NCI-H774 (cell line): ENCODE measurements around the gene ARMC2.
"Not testable (repeated sequence)": the region's sequence is repeated elsewhere in the genome, so short reads cannot be mapped to it uniquely, and the experiment has no call there.

Experiments
- DNase-seq: peaks from one replicate; lab custom pipeline; 2025; lab: John Stamatoyannopoulos, UW

ARMC2 gene

DNA sequence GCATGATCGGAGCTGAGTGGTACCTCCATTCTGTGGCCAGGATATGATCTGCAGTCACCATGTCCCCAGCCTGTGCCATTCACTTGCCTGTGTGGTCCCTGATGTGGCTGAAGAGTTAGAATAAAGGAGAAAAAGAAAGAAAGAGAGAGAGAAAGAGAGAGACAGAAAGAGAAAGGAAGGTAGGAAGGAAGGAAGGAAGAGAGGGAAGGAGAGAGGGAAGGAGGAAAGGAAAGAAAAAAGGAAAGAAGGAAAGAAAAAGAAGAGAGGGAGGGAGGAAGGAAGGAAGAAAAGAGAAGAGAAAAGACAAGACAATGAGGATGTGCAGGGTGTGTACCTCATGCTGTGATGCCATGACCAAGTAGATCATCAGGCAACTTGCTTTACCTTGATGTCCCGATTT lies 22.1 kb downstream of the ARMC2 start:
- no peak for DNase-seq

DNA sequence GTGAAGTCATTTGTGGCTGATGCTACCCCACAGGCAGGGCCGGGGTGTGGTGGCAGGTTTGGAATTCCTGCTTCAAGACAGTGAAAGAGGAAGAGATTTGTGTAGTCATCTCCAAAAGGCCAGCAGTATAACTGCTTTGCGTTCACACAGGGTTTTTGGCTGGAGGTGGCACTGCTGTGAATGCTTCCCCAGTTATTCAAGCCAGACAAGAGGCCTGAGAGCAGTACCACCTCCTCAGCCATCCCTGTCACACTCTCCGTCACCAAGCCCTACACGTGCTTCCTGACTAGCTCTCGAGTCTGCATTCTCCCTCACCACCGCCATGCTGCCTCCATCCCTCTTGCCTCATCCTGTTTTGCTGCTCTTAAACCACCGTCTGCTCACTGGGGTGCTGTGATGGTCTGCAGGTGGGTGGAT lies 23.9 kb downstream of the ARMC2 start:
- DNase-seq, result no peak

DNA sequence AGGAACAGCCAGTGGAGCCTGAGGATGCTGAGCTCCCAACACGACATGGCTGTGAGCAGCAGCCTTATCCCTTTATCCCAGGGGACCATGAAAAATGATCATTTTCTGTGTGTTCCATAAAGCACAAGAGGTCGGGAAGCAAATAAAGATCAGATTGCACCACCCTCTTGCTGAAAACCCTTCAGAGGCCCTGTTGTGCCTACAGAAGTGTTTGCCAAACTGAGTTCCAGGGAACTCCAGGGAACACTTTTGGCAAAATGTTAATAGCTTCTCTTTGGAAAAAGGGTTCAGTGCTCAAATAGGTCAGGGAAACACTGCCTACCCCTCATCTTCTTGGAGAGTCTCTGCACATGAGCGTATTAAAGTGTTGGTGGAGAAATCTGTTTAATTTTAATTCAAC lies 24.4 kb downstream of the ARMC2 start:
- no peak for DNase-seq

DNA sequence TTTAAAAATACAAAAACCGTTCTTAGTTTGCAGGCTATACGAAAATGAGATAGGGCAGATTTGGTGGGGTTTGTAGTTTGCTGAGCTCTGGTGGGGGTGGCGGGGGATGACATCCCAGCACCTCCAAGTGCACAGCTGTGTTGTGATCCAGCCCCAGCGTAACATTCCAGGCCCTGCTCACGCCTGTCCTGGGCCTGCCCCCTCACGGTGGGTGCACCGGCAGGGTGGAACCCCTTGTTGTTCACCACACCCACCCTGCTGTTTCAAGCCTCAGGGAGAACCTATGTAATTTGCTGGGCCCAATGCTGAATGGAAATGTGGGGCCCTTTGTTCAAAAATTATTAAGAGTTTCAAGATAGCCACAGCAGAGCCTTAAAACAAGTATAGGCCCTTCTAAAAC lies 25.0 kb downstream of the ARMC2 start:
- DNase-seq, result no peak

DNA sequence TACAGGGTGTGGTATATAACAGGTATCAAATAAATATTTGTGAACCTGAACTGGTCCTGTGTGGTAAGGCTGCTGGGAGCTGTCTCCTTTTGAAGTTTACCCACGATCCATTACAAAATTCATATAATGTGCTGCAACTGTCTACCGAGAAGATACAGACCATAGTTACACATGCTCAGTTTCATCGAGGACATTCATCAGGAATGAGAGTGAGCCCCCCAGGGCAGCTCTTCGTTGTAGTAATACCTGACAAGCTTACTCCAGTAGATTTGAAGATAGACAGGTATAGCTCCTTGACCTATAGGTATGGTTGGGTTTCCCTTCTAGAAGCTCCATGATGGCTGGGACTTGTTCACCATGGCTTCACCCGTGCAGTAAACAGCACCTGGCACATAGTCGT lies 25.7 kb downstream of the ARMC2 start:
- DNase-seq, result no peak

DNA sequence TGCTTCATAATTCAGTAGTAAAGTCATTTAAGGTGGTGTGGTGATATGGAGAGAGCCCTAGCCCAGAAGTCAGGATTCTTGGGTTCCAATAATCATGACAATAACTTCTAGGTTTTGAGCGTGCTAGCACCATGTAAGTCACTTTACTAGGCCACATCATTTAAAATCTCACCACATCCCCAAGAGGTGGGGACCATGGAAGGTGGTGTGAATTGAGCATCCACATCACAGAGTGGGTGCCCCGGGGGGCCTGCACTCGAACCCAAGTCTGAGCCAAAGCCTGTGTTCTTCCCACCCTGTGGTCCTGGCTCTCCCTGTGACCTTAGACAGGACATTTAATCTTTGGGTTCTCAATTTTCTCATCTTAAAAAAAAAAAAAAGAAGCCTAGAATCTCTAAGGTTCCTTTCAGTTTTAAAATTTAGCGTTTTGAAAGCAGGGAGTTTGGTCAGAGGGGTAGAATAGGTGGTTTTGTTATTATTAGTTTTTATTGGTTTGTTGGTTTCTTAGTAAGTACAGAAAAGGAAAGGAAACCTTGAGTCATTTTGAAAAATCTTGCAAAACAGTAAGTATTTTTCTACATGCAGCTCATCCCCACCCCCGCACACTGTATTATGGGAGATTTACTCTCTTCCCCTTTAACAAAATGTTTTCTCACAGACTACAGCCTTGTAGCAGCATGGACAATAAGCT lies 26.4 kb downstream of the ARMC2 start:
- DNase-seq, result no peak

DNA sequence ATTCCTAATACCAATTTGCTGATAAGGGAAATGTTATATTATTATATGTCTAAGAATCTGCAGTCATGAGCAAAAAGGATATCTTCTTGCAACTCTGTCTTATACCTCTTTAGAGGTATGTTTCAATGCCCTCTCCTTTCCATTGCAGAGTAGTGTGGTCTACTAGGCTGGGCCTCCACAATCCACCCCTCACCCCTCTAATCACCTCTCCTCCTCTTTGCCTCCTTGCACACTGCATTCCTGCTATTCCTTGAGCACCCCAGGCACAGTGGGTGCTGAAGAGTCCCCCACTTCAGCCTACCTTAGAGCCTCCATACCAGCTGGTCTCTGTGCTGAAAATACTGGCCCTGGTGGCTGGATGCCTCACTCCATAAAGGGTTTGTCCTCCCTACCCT lies 26.9 kb downstream of the ARMC2 start:
- DNase-seq, result no peak

DNA sequence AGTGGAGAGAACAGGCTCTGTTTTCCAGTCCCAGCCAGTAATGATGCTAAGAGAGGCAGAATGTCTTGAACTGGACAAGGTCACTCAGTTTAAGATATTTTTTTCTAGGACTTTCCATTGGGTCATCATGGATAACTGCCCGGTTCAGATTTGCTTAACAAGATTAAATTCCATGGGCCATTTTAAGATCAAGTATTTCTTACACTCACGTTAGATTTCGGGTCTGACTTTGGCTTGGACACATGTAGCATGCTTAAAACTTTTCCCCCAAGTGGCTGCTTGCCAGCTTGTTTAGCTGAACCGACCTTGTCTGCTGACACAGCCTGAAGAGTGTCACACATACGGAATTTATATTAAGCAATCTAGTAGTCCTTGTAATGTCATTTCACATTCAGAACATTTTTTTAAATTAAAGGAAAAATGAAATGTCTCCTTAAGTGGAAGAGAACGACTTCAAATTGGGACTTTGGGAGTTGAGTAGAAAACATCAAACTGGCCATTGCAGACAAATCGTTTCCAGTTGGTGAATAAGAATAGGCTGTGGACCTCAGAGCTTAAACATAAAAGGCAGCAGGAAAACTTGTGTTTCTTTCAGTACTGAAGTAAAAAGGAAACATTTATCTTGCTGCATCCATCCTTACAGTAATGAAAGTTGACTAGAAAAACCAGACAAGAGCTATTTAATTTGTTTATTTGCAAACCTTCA lies 29.0 kb downstream of the ARMC2 start:
- no peak for DNase-seq

DNA sequence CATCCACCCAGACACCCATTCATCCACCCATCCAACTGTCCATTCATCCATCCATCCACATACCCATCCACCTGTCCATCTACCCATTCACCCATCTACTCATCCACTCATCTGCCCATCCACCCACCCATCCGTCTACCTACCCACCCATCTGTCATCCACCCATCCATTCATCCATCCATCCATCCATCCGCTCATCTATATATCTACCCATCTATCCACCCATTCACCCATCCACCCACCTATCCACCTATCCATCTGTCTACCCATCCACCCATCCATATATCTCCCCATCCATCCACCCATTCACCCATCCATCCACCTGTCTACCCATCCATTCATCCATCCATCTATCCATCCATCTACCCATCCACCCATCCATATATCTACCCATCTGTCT lies 30.7 kb downstream of the ARMC2 start:
- DNase-seq, result no peak

DNA sequence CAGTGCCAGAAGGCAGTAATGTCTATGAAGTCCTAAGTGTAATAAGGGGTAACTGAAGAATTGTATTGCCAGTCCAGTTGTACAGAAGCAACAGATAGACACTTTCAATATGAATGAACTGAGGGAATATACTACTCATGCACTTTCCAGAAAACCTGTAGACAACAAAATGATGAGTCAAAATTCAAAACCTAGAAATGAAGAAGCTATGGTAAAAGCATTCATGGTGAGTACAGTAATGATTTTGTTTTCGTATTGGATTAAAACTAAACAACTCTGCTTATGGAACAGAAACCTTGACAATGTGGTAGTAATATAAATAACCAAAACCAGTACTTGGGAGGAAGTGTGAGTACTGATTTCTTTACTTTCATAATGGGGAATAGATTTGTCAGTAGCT lies 35.0 kb downstream of the ARMC2 start:
- no peak for DNase-seq

DNA sequence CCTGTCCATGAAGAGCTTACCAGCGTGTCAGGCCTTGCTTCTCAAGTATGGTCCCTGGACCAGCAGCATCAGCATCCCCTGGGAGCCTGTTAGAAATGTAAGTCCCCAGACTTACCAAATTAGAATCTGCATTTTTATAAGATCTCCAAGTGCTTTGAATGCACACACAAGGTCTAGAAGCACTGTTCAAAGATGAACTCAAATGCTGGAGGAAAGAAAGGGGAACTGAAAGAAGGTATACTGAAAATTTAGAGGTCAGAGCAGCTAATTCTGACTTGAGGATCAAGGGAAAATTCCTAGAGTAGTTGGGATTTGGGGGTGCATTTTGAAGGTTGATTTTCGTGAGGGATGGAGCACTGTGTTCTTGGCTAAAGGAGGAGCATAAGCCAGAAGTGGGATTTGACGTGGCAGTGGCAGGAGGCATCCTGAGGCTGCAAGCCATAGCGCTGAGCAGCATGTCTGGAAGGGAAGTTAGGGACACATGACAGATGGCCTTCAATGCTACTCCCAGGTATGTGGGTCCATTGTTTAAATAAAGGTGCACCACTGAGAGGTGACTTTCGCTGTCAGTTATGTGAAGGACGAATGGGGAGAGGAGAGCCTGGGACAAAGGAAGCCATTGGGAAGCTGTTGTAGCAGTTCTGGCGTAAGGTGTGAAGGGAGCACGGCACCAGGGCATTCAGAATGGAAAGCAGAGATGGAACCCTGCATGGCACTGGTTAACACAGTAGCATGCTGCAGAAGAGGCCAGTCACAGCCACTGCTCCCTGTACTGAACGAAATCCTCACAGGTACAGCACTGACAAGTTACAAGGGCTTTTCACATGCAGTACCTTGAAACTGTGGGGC lies 36.2 kb downstream of the ARMC2 start:
- DNase-seq, result no peak

DNA sequence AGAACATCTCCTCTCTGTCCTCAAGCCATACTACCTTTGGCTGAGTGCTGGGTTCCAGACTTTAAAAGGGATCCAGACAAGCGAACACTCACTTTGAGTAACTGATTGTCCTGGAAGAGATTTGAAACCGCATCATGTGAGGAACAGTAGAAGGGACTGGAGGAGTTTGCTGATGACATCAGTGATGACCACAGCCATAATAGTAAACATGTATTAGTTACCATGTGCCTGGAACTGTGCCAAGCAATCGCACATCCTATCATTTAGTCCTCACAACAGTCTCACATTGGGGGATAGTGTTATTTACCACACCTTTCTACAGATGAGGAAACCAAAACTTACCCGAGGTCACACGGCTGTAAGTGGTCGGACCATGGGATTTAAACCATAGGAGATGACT lies 39.8 kb downstream of the ARMC2 start:
- DNase-seq, result no peak

DNA sequence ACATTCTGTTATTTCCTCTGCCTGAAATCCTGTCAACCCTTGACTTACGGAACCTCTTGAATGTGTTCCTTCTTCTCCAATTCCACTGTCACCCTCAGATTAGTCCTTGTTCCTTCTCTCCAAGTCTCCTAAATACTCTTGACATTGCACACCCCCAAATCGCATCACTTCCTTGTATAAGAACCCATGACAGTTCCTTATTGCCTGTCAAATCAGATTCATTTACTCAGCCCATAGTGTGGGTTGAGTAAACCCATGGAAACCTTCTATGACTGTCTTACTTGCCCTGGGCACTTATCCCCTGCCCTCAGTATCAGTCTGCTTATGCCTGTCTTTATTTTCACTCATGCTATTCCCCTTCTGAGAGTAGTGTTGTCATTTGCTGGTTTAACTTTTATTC lies 40.5 kb downstream of the ARMC2 start:
- DNase-seq, result no peak

DNA sequence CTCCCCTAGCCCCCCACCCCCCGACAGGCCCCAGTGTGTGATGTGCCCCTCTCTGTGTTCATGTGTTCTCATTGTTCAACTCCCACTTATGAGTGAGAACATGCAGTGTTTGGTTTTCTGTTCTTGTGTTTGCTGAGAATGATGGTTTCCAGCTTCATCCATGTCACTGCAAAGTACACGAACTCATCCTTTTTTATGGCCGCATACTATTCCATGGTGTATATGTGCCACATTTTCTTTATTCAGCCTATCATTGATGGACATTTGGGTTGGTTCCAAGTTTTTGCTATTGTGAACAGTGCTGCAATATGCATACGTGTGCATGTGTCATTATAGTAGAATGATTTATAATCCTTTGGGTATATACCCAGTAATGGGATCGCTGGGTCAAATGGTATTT lies 42.7 kb downstream of the ARMC2 start:
- not testable (repeated sequence) for DNase-seq

DNA sequence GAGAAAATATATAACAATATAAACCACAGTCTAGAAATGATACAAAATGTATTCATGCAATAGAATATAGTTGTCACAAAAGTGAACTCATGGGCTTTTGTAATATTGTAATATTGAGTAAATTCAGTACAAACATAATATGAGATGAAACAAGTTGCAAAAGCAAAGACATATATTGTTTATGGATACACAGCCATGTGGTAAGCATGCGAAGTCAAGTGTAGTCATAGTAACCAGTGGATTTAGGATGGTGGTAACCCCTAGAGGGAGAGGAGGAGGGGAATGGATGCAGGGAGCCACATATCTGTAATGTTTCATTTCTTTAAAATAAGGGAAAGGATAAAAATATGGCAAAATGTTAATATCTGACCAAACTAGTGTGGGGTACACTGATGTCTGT lies 47.3 kb downstream of the ARMC2 start:
- no peak for DNase-seq

DNA sequence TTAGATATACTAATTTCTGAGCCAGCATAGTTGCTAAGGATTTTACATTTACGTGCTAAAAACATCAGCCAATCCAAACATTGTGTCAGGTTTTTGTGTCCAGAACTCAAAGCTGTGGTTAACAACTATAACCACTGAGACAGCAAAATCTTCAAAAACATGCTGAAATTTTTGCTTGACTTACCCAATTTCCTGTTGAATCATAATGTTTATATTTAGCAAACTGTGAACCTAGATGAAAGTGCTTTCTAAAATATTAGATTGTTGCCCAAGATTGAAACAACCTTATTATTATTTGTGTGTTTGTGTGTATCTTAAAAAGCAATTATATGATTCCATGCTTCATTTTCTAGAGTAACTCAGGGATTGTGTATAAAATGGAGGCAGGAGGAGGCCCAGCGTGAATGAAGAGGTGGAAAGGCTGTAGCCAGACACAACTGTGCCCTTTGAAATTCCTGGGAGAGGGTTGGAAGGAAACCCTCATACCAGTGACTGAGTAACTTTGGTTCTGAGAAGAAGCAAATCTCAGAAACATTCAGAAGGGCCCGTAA lies 48.0 kb downstream of the ARMC2 start:
- no peak for DNase-seq

DNA sequence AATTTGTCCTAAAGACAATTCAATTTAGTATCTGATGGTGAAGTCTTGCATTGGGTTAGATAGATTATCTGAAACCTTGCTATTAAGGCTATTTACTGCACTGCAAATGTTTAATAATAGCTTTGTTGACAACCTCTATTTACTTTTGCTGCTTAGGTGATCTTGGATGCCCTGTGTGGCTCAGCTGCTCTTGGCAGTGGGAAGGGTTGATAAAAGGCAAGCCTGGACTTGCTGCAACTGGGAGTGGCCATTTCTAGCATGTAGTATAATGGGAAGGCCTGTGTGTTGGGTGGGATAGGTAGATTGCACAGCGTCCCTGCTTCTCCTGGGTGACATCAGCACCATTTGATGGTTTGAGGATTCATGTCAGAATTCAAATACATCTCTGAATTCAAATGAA lies 49.1 kb downstream of the ARMC2 start:
- peak; percentile 93 for DNase-seq

DNA sequence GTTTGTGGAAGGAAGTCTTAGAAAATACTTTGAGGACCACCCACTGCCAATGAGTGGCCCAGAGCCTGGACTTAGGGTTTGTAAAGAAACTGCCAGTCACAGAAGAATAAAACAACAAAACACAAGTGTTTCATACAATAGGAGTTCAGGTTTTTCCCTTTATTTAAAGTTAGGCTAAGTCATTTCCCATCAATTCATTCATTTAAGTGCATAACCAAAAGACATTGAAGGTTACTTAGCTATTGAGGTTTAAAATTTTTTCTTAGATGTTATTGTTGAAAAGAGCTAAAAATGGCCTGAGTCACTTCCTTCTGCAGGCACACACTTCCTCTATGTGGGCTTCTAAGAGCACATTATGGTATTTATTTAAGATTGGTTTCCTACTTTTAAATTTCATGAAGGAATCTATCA lies 54.2 kb downstream of the ARMC2 start:
- DNase-seq, result no peak

DNA sequence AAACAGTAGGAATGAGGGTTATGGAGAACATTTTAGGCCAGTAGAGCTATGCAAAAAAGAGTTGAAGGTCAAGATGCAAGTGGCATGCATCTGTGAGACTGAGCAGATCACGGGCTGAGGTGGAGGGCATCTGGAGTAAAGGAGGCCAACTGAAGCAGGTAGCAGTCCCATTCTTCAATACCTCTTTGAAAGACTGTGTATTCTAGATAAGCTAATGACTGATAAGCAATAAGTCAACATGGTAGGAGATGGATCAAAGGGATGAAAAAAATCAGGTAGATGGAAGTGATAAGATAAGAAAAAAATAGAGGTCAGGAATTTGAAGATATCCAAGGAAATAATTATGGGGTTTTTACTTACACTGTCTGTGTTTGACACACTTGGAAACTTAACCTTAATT lies 55.6 kb downstream of the ARMC2 start:
- no peak for DNase-seq

DNA sequence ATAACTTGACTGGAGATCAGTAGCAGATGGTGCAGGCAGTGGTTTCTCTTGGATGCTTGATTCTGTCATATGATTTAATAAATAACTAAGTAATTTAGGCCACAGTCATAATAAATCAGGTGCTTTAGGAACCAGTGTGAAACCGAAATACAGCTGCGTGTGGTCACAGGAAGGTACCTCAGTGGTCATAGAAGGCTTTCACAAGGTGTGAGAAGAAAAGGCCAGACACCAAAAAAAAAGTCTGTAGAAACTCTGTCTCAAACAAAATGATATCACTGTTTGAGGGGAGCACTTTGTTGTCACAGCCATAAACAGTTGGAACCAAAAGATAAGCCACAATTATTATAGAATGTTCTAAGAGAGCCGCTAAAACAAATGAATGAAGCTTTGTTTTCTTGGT lies 56.5 kb downstream of the ARMC2 start:
- no peak for DNase-seq

DNA sequence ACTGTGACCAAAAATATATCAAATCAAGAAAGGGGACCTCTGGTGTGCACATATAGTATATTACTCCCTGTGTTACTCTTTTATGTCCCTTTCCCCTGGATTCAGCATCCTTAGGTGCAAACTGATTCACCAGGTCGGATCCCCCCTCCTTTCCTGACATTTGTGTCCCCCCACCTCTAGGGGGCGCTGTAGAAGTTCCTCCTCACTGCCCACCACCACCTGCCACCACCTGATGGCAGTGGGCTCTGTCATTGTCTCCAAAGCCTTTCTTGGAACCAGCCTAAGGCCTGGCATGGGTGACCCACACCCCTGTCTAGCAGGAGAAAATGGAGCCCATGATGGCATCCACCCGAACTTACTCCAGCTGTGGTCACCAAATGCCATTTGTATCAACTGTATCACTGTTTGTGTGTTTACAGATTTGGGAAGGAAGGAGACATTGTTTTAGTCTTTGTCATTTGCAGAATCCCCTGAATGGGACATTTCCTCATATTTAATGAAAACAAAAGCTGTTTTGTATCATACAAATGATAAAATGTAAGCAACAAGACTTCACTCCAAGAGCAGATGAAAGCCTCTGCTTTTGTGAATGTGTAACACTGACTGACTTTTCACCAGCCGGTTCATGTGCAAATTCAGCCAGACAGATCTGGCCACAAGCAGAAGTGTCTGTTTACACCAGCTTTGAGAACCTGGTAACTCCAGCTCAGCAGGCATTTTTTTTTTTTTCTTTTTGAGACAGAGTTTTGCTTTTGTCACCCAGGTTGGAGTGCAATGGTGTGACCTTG lies 66.2 kb downstream of the ARMC2 start:
- peak; percentile 23 for DNase-seq

DNA sequence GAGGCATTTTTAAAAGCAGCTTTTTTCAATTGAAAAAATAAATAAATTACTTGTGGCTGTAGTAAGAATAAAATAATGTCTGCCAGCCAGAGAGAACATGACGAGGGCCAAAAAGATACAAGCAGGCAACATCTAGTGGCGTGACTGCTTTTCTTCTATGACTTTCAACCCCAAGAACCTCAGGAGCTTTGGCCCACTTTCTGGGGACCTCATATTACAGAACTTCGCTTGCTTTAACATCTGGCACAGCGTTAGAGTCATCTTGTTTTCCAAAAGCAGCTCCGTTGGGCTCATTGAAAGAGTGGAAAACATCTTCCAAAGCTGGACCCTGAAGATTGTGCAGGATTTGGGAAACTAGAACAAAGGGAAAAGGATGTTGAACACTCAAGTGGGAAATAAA lies 67.0 kb downstream of the ARMC2 start:
- DNase-seq, result no peak
